ENCODE measurements around the gene HOTAIR.

HOTAIR gene

GRCh38 chr12:54000116-54001114, 25.7 kb upstream of the HOTAIR start, which contains the start of gene HOXC9:
HOXC9 (plus strand) TSS chr12:54000161; CDS start chr12:54000189, 28 bp downstream.
- DNase-seq (ENCODE audit: low read depth): no peak

- no peak for DNase-seq (ENCODE audit: low read depth)
Measured at GRCh38 chr12:53999559-54000115, 24.9 kb upstream of the HOTAIR start.

GRCh38 chr12:53998900-53999236, 24.1 kb upstream of the HOTAIR start:
- no peak for DNase-seq (ENCODE audit: low read depth)

- no peak for DNase-seq (ENCODE audit: low read depth)
Measured at GRCh38 chr12:53998110-53998899, 23.6 kb upstream of the HOTAIR start.

- no peak for DNase-seq (ENCODE audit: low read depth)
Measured at GRCh38 chr12:53997204-53998109, 22.7 kb upstream of the HOTAIR start.

- no peak for DNase-seq (ENCODE audit: low read depth)
Measured at GRCh38 chr12:53996240-53997203, 21.8 kb upstream of the HOTAIR start.

- DNase-seq (ENCODE audit: low read depth): no peak
Measured at GRCh38 chr12:53995378-53996239, 20.9 kb upstream of the HOTAIR start.

- no peak for DNase-seq (ENCODE audit: low read depth)
Measured at GRCh38 chr12:53995002-53995377, 20.2 kb upstream of the HOTAIR start.

- DNase-seq (ENCODE audit: low read depth): no peak
Measured at GRCh38 chr12:53994264-53995001, 19.7 kb upstream of the HOTAIR start.

GRCh38 chr12:53994009-53994263, 19.2 kb upstream of the HOTAIR start:
- no peak for DNase-seq (ENCODE audit: low read depth)

GRCh38 chr12:53993162-53994008, 18.6 kb upstream of the HOTAIR start:
- no peak for DNase-seq (ENCODE audit: low read depth)

- no peak for DNase-seq (ENCODE audit: low read depth)
Measured at GRCh38 chr12:53992377-53992889, 17.7 kb upstream of the HOTAIR start.

- no peak for DNase-seq (ENCODE audit: low read depth)
Measured at GRCh38 chr12:53991077-53991460, 16.3 kb upstream of the HOTAIR start.

- DNase-seq (ENCODE audit: low read depth): no peak
Measured at GRCh38 chr12:53990311-53991076, 15.7 kb upstream of the HOTAIR start.

GRCh38 chr12:53989227-53990113, 14.7 kb upstream of the HOTAIR start:
- no peak for DNase-seq (ENCODE audit: low read depth)
